SKM-1 treated with dmso at 0.1 percent for 144 hours (cell line): ENCODE data around the gene ZFYVE9.
A peak's percentile ranks its signal among the peaks of the same experiment; 100 is the strongest.

Experiments used
- DNase-seq: peaks from one replicate; lab custom pipeline; 2025; ENCODE audit not compliant: unreplicated experiment; lab: John Stamatoyannopoulos, UW

ZFYVE9 gene

DNA sequence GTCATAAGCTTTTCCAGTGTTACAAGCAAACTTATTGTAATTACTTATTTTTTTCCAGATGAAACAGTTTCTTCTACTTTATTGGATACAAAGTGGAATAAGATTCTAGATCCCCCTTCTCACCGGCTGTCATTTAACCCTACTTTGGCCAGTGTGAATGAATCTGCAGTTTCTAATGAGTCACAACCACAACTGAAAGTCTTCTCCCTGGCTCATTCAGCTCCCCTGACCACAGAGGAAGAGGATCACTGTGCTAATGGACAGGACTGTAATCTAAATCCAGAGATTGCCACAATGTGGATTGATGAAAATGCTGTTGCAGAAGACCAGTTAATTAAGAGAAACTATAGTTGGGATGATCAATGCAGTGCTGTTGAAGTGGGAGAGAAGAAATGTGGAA is 95.5 kb downstream of the ZFYVE9 start:
- DNase-seq: no peak

DNA sequence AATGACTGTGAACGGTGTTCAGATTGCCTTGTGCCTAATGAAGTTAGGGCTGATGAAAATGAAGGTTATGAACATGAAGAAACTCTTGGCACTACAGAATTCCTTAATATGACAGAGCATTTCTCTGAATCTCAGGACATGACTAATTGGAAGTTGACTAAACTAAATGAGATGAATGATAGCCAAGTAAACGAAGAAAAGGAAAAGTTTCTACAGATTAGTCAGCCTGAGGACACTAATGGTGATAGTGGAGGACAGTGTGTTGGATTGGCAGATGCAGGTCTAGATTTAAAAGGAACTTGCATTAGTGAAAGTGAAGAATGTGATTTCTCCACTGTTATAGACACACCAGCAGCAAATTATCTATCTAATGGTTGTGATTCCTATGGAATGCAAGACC is 96.6 kb downstream of the ZFYVE9 start:
- DNase-seq: no peak

DNA sequence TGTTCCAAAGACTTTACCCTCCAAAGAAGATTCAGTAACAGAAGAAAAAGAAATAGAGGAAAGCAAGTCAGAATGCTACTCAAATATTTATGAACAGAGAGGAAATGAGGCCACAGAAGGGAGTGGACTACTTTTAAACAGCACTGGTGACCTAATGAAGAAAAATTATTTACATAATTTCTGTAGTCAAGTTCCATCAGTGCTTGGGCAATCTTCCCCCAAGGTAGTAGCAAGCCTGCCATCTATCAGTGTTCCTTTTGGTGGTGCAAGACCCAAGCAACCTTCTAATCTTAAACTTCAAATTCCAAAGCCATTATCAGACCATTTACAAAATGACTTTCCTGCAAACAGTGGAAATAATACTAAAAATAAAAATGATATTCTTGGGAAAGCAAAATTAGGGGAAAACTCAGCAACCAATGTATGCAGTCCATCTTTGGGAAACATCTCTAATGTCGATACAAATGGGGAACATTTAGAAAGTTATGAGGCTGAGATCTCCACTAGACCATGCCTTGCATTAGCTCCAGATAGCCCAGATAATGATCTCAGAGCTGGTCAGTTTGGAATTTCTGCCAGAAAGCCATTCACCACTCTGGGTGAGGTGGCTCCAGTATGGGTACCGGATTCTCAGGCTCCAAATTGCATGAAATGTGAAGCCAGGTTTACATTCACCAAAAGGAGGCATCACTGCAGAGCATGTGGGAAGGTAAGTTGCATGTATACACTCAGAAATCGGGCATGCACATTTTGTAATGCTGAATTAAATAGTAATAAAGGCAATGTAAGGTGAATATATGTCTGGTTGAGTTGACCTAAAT is 97.2 kb downstream of the ZFYVE9 start:
- DNase-seq: no peak

DNA sequence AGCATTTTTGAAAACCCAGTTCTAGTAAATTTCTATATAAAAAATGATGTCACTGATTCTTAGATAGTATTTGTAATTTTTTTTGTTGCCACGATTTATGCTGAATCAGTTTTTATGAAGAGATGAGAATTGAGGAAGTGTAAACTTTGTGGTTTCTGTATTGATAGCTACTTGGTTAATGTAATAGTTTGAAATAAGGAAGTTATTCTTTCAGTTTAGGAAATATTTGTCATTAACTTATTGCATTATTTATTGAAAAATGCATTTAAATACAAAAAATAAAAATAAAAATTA is 97.8 kb downstream of the ZFYVE9 start:
- DNase-seq: peak; percentile 45

DNA sequence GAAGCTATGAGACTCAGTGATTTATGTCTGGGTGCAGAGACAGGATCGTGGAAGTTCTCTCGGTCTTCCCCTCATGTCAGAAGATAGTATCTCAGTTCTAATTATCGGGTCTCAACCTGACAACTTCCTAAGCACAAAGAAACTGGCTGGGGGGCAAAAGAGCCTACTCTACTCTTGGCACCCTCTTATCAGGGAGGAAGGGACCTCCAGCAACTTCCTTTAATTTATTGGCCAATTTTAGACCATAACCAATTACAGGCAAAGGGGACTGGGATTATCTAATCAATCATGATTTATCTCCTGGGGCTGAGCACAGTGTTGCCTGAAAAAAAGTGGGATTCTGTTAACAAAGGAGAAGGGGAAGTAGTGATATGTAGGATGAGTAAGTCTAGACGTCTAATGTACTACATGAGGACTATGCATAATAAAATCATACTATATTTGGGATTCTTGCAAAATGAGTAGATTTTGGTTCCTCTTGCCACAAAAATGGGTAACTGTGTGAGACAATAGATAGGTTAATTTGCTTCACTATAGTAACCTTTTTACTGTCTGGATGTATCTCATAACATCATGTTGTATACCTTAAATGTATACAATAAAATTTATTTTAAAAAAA is 98.8 kb downstream of the ZFYVE9 start:
- DNase-seq: no peak

DNA sequence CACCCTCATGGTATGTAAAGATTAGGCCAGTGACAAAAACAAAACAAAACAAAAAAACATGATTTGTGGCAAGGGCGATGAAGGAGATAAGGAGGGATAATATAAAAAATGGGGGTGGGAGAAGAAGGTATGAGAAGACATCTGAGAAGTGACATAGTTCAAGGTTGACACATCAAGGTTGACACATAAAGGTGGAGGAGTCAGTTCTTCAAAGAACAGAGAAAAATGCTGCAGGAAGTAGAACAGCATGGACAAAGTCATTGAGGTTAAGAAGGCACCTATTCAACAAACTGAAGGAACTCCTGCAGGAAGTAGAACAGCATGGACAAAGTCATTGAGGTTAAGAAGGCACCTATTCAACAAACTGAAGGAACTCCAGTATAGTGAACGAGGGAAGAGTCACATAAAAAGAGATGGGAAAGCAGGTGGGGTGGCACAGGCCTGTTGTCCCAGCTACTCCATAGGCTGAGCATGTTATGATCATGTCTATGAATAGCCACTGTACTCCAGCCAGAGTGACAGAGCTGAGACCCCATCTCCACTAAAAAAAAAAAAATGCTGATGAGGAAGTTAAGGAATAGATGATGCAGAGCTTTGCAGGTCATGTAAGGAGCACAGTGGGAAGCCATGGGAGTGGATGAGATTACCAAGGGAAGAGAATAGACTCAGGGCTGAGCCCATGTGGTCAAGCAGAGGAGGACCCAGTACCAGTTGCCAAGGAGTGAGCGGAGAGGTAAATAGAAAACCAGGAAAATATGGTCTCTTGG is 101.5 kb downstream of the ZFYVE9 start:
- no peak for DNase-seq

DNA sequence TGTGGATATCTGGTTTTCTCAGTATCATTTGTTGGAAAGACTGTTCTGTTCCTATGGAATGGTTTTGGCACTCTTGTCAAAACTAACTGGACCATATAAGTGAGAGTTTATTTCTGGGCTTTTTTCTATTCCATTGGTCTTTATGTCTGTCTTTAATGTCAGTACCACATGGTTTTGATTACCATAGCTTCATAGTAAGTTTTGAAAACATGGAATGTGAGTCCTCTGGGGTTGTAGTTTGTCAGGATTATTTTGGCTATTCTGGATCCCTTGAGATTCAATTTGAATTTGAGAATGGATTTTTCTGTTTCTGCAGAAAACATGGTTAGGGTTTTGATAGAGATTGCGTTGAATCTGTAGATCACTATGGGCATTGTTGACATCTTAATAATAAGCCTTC is 107.9 kb downstream of the ZFYVE9 start:
- no peak for DNase-seq

DNA sequence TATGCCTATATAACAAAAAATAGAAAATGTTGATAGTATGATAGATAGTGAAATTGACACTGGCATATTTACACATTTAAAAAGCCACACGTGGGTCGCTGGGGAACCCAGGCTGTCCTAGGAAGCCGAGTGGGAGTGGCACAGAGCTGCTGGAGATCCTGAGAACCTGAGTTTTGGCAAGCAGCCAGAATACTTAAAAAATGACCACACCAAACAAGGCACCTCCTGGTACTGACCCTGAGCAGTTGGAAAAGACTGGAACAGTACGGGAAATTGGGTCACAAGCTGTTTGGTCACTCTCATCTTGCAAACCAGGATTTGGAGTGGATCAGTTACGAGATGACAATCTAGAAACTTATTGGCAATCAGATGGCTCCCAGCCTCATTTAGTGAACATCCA is 111.5 kb downstream of the ZFYVE9 start:
- DNase-seq: no peak

DNA sequence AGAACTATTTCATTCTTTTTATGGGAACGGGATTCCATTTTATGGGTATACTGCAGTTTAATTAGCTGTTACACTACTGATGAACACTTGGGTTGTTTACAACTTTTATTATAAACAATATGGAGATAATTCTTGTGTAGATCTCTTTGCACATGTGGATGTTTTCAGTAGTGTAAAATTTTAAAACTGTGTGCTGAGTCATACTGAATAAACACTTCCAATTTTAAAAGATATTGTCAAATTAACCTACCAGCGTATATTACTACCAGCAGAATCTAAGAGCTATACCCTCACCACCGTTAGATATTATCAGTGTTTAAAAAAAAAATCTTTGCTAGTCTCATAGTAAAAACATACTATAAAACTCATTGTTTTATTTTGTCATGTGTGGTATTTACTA is 118.0 kb downstream of the ZFYVE9 start:
- DNase-seq: no peak

DNA sequence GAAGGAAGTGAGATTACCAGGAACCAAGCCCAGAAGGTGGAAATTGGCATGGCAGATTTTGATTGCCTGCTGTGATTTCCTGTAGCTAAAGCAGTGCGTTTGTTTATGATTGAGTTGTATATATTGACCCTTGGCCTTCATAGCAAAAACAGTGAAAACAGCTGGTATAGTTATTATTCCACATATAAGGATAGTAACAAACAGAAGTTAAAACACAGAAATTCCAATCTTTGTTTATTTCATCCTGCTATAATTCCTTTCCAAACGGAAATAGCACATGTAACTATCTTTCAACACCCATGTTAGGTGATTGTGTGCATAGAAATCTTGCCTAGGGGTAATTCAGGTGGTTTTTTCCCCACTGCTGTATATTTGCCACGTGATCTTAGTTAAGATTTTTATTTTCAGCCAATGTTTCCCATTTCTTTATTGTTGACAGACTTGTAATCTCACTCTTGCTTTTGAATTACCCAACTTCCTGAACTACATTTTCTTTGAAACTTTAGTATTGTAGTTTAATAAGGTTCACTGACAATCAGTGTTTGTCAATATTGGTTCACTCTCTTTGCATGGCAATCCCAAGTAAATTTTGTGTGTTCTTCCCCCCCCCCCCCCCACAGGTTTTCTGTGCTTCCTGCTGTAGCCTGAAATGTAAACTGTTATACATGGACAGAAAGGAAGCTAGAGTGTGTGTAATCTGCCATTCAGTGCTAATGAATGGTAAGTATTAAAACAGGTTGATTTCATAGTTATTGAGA is 121.4 kb downstream of the ZFYVE9 start:
- no peak for DNase-seq

DNA sequence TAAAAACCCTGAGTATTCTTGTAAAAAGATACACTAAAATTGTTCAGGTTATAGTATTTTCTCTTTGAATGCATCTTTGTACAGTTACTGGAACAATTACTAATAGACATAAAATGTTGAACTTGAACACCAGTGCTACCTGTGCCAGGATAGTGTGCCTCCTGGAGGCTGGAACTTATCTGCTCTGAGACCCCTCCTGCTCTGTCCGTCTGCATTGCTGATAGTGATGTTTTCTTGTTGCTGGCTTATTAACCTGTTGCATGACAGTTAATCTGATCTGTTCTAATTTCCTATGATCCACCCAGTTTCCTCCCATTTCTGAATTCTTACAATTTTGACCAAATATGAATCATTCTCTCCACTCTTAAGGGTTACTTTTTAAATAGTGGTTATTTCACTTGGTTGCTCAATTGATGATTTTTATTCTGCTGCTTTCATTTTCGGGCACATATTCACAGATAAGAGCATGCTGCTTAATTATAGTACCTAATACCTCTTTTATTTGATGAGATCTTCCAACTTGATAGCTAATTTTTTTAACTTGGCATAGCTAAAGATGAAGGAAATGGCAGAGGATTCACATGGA is 122.7 kb downstream of the ZFYVE9 start:
- DNase-seq: no peak

DNA sequence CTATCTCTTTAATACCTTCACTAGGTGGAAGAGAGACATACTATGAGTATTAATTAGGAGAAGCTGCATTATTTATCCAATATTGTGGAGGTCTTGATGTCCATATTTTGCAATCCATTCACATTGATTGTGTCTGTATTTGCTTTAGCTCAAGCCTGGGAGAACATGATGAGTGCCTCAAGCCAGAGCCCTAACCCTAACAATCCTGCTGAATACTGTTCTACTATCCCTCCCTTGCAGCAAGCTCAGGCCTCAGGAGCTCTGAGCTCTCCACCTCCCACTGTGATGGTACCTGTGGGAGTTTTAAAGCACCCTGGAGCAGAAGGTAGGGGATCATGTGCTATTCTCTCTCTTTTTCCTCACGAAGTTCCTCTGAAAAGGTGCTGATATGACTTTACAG is 124.6 kb downstream of the ZFYVE9 start:
- no peak for DNase-seq

DNA sequence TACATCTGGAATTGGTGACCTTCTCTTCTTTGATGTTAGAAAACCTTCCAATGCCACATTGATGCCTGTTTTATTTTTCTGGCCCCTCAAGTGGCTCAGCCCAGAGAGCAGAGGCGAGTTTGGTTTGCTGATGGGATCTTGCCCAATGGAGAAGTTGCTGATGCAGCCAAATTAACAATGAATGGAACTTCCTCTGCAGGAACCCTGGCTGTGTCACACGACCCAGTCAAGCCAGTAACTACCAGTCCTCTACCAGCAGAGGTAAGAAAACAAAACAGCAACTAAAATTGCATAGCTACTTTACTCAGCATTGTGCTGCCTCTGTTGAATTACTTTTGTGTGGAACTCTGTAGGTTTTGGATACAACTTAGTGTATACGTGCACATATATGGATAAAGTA is 126.5 kb downstream of the ZFYVE9 start:
- DNase-seq: peak; percentile 27

DNA sequence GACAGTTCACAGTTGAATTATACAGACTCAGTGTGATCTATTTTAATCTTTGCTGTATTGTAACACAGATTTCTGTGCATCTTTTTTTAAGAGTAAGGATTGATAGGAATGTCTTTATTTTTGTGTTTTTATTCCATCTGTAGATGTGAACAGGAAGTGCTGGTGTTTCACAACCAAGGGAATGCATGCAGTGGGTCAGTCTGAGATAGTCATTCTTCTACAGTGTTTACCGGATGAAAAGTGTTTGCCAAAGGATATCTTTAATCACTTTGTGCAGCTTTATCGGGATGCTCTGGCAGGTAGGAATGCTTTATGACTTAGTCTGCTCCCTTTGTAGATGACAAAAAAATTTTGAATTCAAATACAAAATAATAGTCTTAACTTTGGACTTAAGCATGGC is 139.6 kb downstream of the ZFYVE9 start:
- DNase-seq: no peak

DNA sequence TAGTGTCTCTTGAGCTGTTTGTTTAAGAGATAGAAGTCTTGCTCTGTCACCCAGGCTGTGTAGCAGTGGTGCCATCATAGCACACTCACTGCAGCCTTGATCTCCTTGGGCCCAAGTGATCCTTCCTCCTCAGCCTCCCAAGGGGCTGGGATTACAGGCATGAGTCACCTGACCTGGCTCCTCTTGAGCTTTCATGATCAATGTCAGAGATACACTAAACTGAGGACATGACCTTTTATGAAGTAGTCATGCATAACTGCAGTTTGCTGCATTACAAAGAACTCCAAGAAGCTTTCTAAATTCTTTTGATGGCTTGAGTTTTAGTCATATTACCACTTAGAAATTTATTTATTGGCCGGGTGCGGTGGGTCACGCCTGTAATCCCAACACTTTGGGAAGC is 146.4 kb downstream of the ZFYVE9 start:
- no peak for DNase-seq

DNA sequence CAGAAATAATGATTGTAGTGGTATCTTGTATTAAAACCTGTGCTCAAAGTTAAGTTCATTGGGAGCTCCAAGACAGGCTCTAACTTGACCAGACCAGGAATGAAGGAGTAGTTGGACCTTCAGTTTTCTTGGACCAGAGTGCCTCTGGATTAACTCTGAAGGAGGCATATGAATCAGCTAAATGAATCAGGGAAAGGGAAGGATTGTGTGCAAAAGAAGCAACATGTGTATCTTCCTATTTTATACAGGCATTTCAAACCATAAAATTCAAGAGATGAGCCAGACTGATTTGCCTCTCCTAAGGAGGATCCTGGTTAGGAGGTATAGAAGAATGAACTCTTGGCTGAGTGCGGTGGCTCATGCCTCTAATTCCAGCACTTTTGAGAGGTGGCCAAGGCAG is 152.7 kb downstream of the ZFYVE9 start:
- DNase-seq: no peak

DNA sequence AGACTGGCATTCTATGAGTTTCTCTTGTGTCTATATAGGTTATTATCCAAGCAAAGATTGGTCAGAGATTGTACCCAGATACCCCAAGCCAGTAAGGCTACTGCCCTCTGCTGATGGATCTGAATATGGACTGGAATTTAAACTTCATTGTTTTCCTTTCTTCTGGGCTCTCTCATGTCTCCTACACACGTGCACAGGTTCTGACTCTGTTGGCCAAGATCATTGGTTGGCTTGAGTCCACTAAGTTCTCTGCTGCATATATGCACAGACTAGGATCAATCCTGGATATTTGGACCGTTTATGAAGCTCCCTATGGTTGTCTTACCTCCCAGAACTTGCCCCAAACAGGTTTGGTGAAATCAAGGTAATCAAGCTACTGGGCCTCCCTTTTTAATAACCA is 154.5 kb downstream of the ZFYVE9 start:
- DNase-seq: peak; percentile 38

DNA sequence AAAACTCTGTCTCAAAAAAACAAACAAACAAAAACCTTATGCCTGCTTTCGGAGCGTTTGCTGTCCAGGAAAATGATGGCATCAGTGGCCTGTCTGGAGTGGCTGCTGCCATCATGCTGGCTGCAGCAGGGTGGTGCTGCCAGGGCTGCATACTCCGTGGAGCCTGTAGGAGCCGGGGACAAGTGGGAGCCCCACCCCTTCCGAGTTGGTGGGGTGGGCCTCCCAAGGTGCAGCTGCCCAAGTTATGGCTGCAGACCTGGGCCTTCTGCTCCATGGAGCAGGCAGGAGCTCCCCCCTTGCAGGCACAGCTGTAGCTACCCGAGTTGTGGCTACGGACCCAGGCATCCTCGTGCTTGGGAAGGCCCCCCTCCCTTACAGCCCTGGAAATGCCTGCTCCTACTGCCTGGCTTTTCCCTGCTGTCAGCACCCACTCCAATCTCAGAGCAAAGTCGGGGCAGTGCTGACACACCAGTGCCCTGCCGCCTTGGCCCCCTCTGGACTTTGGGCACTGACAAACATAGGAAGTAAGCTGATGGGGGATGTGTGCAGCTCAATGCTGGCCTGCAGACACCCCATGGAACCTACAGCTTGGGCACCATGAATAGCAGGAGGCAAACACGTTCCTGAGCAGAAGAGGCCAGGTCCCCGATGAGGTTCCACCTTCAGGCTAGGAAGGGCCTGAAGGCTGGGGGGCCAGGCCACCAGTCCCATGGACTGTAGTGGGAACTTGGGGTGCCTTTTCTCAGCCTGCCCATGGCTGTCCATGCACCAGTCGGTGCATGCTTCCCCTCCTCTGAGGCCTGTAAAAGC is 163.7 kb downstream of the ZFYVE9 start:
- no peak for DNase-seq

DNA sequence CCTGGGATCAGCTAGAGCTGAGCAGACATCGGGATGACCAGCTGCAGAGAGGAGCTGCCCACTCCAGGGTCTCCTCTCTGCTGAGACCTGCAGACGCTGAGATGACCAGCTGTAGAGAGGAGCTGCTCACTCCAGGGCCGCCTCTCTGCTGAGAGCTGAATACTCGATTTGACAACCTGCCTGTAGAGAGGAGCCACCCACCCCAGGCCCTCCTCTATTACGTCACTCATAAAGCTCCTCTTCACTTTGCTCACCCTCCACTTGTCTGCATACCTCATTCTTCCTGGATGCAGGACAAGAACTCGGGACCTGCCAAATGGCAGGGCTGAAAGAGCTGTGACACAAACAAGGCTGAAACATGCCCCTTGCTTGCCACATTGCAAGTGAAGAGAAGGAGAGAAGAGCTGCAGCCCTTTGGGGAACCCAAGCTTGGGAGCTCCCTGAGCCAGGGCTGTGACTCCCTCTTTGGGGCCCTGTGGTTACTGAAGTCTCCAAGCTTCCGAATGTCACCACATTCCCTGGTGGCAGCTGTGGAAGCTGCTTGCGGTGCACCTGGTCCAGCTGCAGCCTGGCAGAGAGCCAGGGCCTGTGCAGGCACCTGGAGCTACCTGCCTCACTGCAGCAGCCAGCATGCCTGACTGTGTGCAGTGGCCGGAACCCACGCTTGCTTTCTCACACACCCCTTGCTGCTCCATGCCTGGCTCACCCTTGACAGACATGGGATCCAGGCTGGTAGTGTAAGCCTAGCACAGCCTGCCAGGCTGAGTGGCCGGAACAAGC is 164.5 kb downstream of the ZFYVE9 start:
- no peak for DNase-seq

DNA sequence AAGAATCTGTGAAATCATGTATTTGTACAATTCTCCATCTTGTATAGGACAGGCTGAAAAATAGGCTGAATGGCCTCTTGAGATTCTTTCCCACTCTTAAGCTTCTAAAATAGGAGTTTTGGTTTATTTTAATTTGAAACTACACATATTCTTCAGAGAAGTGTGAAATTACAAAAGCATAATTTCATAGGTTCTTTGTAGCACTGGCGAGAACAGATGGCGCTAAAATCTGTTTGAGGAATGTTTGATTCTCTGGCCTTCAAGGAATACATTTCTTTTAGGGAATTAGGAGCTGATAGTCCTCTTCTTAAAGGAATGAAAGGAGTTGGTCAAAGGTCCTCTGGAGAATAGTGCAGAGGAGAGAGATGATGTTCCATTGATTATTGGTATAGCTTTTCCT is 179.2 kb downstream of the ZFYVE9 start:
- no peak for DNase-seq
